Fibroblast of skin of right quadriceps (primary cell): Measurements from ENCODE around the gene MPZL1.
A peak's percentile ranks its signal among the peaks of the same experiment; 100 is the strongest.
"Not testable (repeated sequence)": the region's sequence is repeated elsewhere in the genome, so short reads cannot be mapped to it uniquely, and the experiment has no call there.

Experiments used
- DNase-seq: peaks from one replicate; pipeline ENCODE4 v3.0.0-alpha.2; 2013

The MPZL1 gene

GRCh38 chr1:167784876-167785550 is 63.2 kb downstream of the MPZL1 start:
- no peak for DNase-seq

- no peak for DNase-seq
These were observed 64.7 kb downstream of the MPZL1 start for GRCh38 chr1:167786502-167786901.

- no peak for DNase-seq
These were observed 67.7 kb downstream of the MPZL1 start for GRCh38 chr1:167789501-167789900.

GRCh38 chr1:167790117-167790516 is 68.3 kb downstream of the MPZL1 start:
- DNase-seq = no peak

GRCh38 chr1:167791281-167792187 is 69.8 kb downstream of the MPZL1 start:
- DNase-seq = peak; percentile 99

- DNase-seq = no peak
These were observed 70.4 kb downstream of the MPZL1 start for GRCh38 chr1:167792188-167792565.

- no peak for DNase-seq
These were observed 72.3 kb downstream of the MPZL1 start for GRCh38 chr1:167794043-167794442.

- no peak for DNase-seq
These were observed 74.3 kb downstream of the MPZL1 start for GRCh38 chr1:167795810-167796740.

GRCh38 chr1:167797015-167797414 is 75.2 kb downstream of the MPZL1 start:
- peak; percentile 98 for DNase-seq

GRCh38 chr1:167798952-167799351 is 77.2 kb downstream of the MPZL1 start:
- DNase-seq = no peak

GRCh38 chr1:167799747-167800146 is 78.0 kb downstream of the MPZL1 start:
- DNase-seq = no peak

GRCh38 chr1:167800251-167800650 is 78.5 kb downstream of the MPZL1 start:
- DNase-seq = no peak

- no peak for DNase-seq
These were observed 80.5 kb downstream of the MPZL1 start for GRCh38 chr1:167802235-167802634.

GRCh38 chr1:167803358-167804207 is 81.8 kb downstream of the MPZL1 start:
- peak; percentile 92 for DNase-seq

- DNase-seq = no peak
These were observed 83.3 kb downstream of the MPZL1 start for GRCh38 chr1:167805041-167805556.

- DNase-seq = not testable (repeated sequence)
These were observed 84.5 kb downstream of the MPZL1 start for GRCh38 chr1:167806235-167806634.

GRCh38 chr1:167806676-167807075 is 84.9 kb downstream of the MPZL1 start:
- not testable (repeated sequence) for DNase-seq

GRCh38 chr1:167808104-167808503 is 86.3 kb downstream of the MPZL1 start:
- DNase-seq = peak; percentile 24

GRCh38 chr1:167808690-167809089 is 86.9 kb downstream of the MPZL1 start:
- DNase-seq = no peak

- DNase-seq = no peak
These were observed 91.2 kb downstream of the MPZL1 start for GRCh38 chr1:167812972-167813371.

- DNase-seq = no peak
These were observed 93.9 kb downstream of the MPZL1 start for GRCh38 chr1:167815650-167816049.
